ENCODE measurements around the gene TANGO6. TPM values are rescaled to one million over a fixed set of nuclear protein-coding genes. Genes with fewer than 3 reads are reported as not detected.

The TANGO6 gene
- total and polyA plus RNA-seq, 8 donors: 2.6 to 9.3 (median 6.3) TPM

GRCh38 chr16:69108064-69108904 is 265.0 kb downstream of the TANGO6 start:
- 77 to 85% methylated on average over 9 of the region's 9 CpGs for WGBS, 2 donors
- peaks cover 0 to 10% (median 9%) of the 10 kb centered on the region in 3 donors for H3K4me1 ChIP-seq
- H3K9me3 ChIP-seq: no peaks in the 10 kb centered on the region
- H3K4me3 ChIP-seq: peak overlapping the region in 1 of 4 donors; percentile 67
- H3K27me3 ChIP-seq: no peaks in the 10 kb centered on the region
- no peak for FAIRE-seq
- intact Hi-C loops (cut with DNase I): no loop called here
- H3K36me3 ChIP-seq: no peaks in the 10 kb centered on the region
- TF ChIP-seq CTCF (IDR thresholded peaks at IDR 0.05): no peak
- DNase-seq: peak in 1 of 6 donors; percentile 41
- no peak for ATAC-seq
- H3K27ac ChIP-seq: no peak overlapping the region

DNA sequence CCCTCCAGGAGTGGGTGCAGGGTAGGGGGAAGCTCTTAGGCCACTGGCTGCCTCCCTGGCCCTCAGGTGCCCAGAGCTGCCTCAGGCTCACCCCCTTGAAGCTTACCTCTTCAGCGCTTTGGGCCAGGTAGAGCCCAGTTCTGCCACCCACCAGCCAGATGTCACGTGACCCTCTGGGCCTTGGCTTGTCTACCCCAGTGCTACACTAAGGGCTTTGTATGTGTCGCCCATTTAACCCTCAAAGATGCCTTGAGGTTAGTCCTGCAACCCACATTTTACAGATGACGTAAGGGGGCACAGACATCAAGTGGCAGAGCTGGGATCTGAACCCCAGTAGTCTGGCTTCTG is 265.5 kb downstream of the TANGO6 start:
- 90 to 94% methylated on average over 4 of the region's 4 CpGs for WGBS, 2 donors
- no peak for TF ChIP-seq CTCF (IDR thresholded peaks at IDR 0.05)

GRCh38 chr16:69109486-69110270 is 266.3 kb downstream of the TANGO6 start:
- TF ChIP-seq CTCF (IDR thresholded peaks at IDR 0.05): no peak
- Histone ChIP-seq H3K27ac (no peak overlapping the region), H3K27me3 (no peaks in the 10 kb centered on the region), H3K4me1 (peaks cover 0 to 10% (median 9%) of the 10 kb centered on the region in 3 donors), H3K9me3 (no peaks in the 10 kb centered on the region), H3K4me3 (no peak overlapping the region), H3K36me3 (no peaks in the 10 kb centered on the region)
- FAIRE-seq (no peak), ATAC-seq (no peak), DNase-seq (peak in 1 of 6 donors; percentile 56)
- WGBS, 2 donors: 91 to 95% methylated on average over 46 to 48 of the region's 48 CpGs
- intact Hi-C loops (cut with DNase I): no loop called here

More for the DNA sequence above, 265.5 kb downstream of the TANGO6 start:
- DNase-seq (peak in 1 of 6 donors; percentile 12), ATAC-seq (no peak), FAIRE-seq (no peak)
- H3K4me1 ChIP-seq: peaks cover 0 to 10% (median 9%) of the 10 kb centered on the region in 3 donors
- intact Hi-C loops (cut with DNase I): no loop called here
- no peaks in the 10 kb centered on the region for H3K27me3 ChIP-seq
- no peaks in the 10 kb centered on the region for H3K9me3 ChIP-seq
- no peaks in the 10 kb centered on the region for H3K36me3 ChIP-seq
- no peak overlapping the region for H3K27ac ChIP-seq
- no peak overlapping the region for H3K4me3 ChIP-seq

DNA sequence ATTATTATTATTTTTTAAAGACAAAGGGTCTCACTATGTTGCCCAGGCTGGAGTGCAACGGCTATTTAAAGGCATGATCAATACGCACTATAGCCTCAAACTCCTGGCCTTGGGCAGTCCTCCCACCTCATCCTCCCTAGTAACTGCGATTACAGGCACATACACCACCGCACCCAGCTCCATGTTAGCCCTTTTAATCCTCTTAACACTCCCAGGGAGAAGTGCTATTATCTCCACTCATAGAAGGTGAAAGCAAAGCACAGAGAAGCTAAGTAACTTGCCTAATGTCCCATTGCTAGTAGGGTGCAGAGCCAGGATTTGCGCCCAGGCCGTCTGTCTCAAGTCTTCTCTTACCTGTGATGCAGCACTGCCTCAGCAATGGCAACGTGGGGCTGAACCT is 267.1 kb downstream of the TANGO6 start:
- 85 to 95% methylated on average over 7 of the region's 7 CpGs for WGBS, 2 donors
- intact Hi-C loops (cut with DNase I): no loop called here
- FAIRE-seq (no peak), ATAC-seq (no peak), DNase-seq (peak in 1 of 6 donors; percentile 38)
- H3K36me3 ChIP-seq: no peaks in the 10 kb centered on the region
- no peaks in the 10 kb centered on the region for H3K27me3 ChIP-seq
- TF ChIP-seq CTCF (IDR thresholded peaks at IDR 0.05): no peak
- H3K27ac ChIP-seq: no peak overlapping the region
- no peak overlapping the region for H3K4me3 ChIP-seq
- H3K4me1 ChIP-seq: peaks cover 0 to 10% (median 9%) of the 10 kb centered on the region in 3 donors
- H3K9me3 ChIP-seq: no peaks in the 10 kb centered on the region

Measured in pancreas (tissue), 10 donors.